Measurements from ENCODE around the gene MAPK8. TPM values are rescaled to one million over a fixed set of nuclear protein-coding genes. Genes with fewer than 3 reads are reported as not detected.
A peak's percentile ranks its signal among the peaks of the same experiment; 100 is the strongest.
"Not testable (repeated sequence)": the region's sequence is repeated elsewhere in the genome, so short reads cannot be mapped to it uniquely, and the experiment has no call there.

MAPK8 gene
- total and polyA plus RNA-seq, 9 of the 15 experiments (the other 6 are each of a cell fraction or from before 2014, with no cell fraction given): 6.4 to 159 (median 71.0) TPM

- H3K4me1 ChIP-seq (replicated peaks in 1 of 2; ENCODE audit: control insufficient read depth in 2 of 2, insufficient read depth in 2 of 2, low read length in 2 of 2); H3K27me3 ChIP-seq (ENCODE audit: control insufficient read depth in 2 of 2, insufficient read depth in 2 of 2, low read length in 2 of 2); ATAC-seq; POLR2A ChIA-PET; H2AFZ ChIP-seq (ENCODE audit: low read depth, low read length); H3K4me3 ChIP-seq; intact Hi-C loops (cut with micrococcal nuclease); H3K9me1 ChIP-seq (ENCODE audit: control insufficient read depth, insufficient read depth, low read length); H3K9me3 ChIP-seq (replicated peaks; ENCODE audit: control insufficient read depth, insufficient read depth, low read depth, low read length); FAIRE-seq; CTCF ChIA-PET (ENCODE audit: low intra/inter-chr PET ratio); H3K36me3 ChIP-seq (ENCODE audit: control insufficient read depth, insufficient read depth, low read length); H3K9ac ChIP-seq (ENCODE audit: insufficient read depth in 1 of 2, low read depth in 2 of 2, low read length in 2 of 2); BruUV-seq (replicated peaks); H3K4me2 ChIP-seq (ENCODE audit: insufficient read depth, low read length); H3K27ac ChIP-seq (ENCODE audit: extremely low read depth, low read depth, low read length); in situ Hi-C loops (cut with MboI); DNase-seq (ENCODE audit: extremely low read depth in 1 of 4, low spot score in 3 of 4); H4K20me1 ChIP-seq (replicated peaks; ENCODE audit: control insufficient read depth, insufficient read depth, low read length): not testable (repeated sequence)
- H3K79me2 ChIP-seq (ENCODE audit: control insufficient read depth, insufficient read depth, low read length): peaks cover 32% of the 10 kb centered on the region
- TF ChIP-seq RBM25 (IDR thresholded peaks at IDR 0.05; ENCODE audit: low read depth, low read length, severe bottlenecking) (peak; percentile 47), ZNF146 (CRISPR knock-in tag; IDR thresholded peaks at IDR 0.05; ENCODE audit: unreplicated experiment) (peak; percentile 96), BCOR (IDR thresholded peaks at IDR 0.05) (peak; percentile 69)
- WGBS (ENCODE audit: insufficient coverage, low coverage, missing lambda C conversion rate): 97% methylated on average over 2 of the region's 2 CpGs
Measured at GRCh38 chr10:48347539-48347938, 41.1 kb downstream of the MAPK8 start.

GRCh38 chr10:48347943-48348342 lies 41.5 kb downstream of the MAPK8 start:
- H3K27me3 ChIP-seq (ENCODE audit: control insufficient read depth in 2 of 2, insufficient read depth in 2 of 2, low read length in 2 of 2); H3K36me3 ChIP-seq (ENCODE audit: control insufficient read depth, insufficient read depth, low read length); CTCF ChIA-PET (ENCODE audit: low intra/inter-chr PET ratio); H3K4me2 ChIP-seq (ENCODE audit: insufficient read depth, low read length); in situ Hi-C loops (cut with MboI); H3K27ac ChIP-seq (ENCODE audit: extremely low read depth, low read depth, low read length); H3K9me1 ChIP-seq (ENCODE audit: control insufficient read depth, insufficient read depth, low read length); BruUV-seq (replicated peaks); H4K20me1 ChIP-seq (replicated peaks; ENCODE audit: control insufficient read depth, insufficient read depth, low read length); ATAC-seq; H3K9me3 ChIP-seq (replicated peaks; ENCODE audit: control insufficient read depth, insufficient read depth, low read depth, low read length); H3K9ac ChIP-seq (ENCODE audit: insufficient read depth in 1 of 2, low read depth in 2 of 2, low read length in 2 of 2); H3K4me3 ChIP-seq; FAIRE-seq; H3K4me1 ChIP-seq (replicated peaks in 1 of 2; ENCODE audit: control insufficient read depth in 2 of 2, insufficient read depth in 2 of 2, low read length in 2 of 2); H2AFZ ChIP-seq (ENCODE audit: low read depth, low read length); intact Hi-C loops (cut with micrococcal nuclease); POLR2A ChIA-PET; DNase-seq (ENCODE audit: extremely low read depth in 1 of 4, low spot score in 3 of 4): not testable (repeated sequence)
- peak in 1 of 2 experiments; percentile 97 for TF ChIP-seq AFF1 (IDR thresholded peaks at IDR 0.05; ENCODE audit: low read depth in 1 of 2, partially characterized antibody in 2 of 2)
- 94% methylated on average over 4 of the region's 4 CpGs for WGBS (ENCODE audit: insufficient coverage, low coverage, missing lambda C conversion rate)
- H3K79me2 ChIP-seq (ENCODE audit: control insufficient read depth, insufficient read depth, low read length): peaks cover 33% of the 10 kb centered on the region

All from K562 (cell line).